Activated CD8-positive, alpha-beta memory T cell treated with anti-CD3 and anti-CD28 coated beads for 36 hours (primary cell): ENCODE results near the gene FANCF. TPM values are rescaled to one million over a fixed set of nuclear protein-coding genes. Genes with fewer than 3 reads are reported as not detected.
"Not testable (repeated sequence)": the region's sequence is repeated elsewhere in the genome, so short reads cannot be mapped to it uniquely, and the experiment has no call there.

Experiments
- CTCF ChIA-PET: fragments of 350-600 bp; sonication (Branson Sonifier 250); formaldehyde crosslinking; loops from one replicate; lab custom pipeline; 2021; ENCODE audit warnings: antibody characterized with exemption; lab: Charles Lee
- POLR2A ChIA-PET: fragments of 350-600 bp; sonication (Branson Sonifier 250); formaldehyde crosslinking; loops from one replicate; lab custom pipeline; 2021; ENCODE audit warnings: antibody characterized with exemption; lab: Charles Lee
- total RNA-seq, 2 experiments: library from RNA; stranded (reverse); gene quantifications; one replicate each; pipeline ENCODE4 v1.2.3, GENCODE V29; 2021

FANCF gene, protein sequence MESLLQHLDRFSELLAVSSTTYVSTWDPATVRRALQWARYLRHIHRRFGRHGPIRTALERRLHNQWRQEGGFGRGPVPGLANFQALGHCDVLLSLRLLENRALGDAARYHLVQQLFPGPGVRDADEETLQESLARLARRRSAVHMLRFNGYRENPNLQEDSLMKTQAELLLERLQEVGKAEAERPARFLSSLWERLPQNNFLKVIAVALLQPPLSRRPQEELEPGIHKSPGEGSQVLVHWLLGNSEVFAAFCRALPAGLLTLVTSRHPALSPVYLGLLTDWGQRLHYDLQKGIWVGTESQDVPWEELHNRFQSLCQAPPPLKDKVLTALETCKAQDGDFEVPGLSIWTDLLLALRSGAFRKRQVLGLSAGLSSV
- 10 to 100 TPM; 14.8 to 14.9 TPM for total RNA-seq

DNA sequence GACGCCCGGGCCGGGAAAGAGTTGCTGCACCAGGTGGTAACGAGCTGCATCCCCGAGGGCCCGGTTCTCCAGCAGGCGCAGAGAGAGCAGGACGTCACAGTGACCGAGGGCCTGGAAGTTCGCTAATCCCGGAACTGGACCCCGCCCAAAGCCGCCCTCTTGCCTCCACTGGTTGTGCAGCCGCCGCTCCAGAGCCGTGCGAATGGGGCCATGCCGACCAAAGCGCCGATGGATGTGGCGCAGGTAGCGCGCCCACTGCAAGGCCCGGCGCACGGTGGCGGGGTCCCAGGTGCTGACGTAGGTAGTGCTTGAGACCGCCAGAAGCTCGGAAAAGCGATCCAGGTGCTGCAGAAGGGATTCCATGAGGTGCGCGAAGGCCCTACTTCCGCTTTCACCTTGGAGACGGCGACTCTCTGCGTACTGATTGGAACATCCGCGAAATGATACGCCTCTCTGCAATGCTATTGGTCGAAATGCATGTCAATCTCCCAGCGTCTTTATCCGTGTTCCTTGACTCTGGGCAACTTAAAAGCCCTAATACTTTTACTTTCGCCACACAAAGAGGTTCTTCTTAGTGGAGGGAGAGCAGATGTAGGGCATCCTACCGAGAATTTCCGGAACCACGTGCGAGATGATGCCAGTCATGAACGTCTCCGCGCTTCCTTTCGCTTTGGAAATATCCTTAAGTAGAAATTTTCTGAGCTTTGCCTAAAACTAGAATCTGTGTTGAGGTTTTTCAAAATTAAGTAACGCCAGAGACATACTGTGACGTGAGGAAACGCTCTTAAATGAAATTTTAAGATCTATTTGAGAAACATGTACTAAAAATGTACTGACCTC lies at the start of gene FANCF:
TSS of gene FANCF (minus strand) at position 376 of the 840 bp plus-strand sequence. CDS start at position 363, 13 bp downstream.
- POLR2A ChIA-PET: interaction anchor here (1.0 to 1.7 kb wide), 2 partner anchors 40 to 204 kb away, joined by 3 to 7 read pairs; partner anchors contain the start of gene SVIP
- CTCF ChIA-PET: interaction anchor here (1.0 to 1.8 kb wide), 3 partner anchors 9 to 48 kb away, joined by 3 to 5 read pairs (median 3); no protein-coding TSS in a partner anchor

DNA sequence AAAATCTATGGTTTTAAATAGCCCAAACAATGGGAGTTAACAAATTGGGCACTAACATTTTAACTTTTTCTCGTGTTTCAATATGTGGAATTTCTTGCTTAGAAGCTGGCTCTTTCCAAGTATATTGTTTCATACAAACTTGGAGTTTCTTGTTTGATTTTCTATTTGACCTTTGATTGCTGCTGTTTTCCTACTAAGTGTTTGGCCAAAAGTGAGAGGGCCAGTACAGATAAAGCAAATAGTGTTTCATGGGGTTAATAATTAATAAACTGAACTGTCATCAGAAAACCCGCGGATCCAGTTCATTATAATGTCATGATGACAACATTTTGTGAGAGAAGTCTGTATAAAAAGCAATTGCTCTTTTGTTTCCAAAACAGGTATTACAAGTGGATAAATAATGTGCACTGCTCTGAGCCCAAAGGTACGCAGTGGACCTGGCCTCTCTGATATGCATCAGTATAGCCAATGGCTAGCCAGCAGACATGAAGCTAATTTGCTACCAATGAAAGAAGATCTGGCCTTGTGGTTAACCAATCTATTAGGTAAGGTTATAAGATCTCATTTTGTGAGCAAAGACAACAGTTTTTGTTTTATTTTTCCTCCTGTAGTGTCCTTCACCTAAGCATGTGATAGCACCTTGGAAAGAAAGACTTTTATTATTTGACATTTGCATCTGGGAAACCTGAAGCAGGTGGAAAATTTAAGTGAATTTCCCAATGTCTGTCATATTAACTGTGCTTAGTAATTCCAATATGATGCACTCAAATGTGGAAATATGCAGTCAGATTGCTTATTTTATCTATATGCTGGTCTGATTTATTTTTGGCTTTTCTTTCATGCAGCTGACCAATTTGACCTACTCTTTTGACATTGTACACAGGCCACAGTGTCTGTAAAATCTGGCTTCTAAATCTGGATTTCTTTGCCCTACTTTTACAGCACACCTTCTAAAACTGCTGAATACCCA lies 49.1 kb upstream of the FANCF start:
- POLR2A ChIA-PET: no interaction called here
- CTCF ChIA-PET: no interaction called here

DNA sequence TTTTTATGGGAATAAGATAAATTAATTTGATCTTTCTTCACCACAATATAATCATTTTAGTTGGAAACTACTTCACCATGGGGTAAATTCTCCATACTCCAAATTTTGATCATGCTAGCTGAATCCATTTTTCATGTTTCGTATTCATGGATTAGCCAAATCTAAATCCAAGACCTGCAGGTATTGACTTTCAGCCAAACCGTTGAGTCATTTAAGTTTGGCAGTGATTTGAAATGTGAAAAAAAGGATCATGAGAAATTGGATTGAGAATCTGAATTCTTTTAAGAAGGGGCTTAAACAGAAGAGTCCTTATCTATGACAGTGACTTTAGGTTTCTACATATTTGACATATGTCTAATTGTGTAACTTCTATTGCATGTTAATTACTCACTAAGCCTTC lies 46.1 kb upstream of the FANCF start:
- ChIA-PET CTCF (no interaction called here), POLR2A (no interaction called here)

DNA sequence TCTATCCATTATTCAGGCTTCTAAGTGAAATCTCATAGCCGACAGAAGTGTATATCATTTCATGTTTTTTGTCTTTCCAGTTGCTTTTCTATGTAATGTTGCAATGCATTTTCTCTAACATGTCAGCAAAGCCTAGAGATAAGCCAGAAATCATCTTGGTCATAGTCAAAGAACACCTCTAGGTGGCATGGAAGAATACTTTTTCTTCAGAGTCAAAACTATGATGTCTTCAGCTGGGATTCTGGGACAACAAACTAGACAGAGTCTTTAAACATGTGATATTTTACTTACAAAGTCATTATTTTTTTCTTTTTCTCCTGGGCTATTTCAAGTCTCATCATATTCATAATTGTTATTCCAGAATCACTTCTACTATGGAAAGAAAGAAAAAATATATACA lies 45.2 kb upstream of the FANCF start:
- CTCF ChIA-PET: interaction anchor here (1.0 kb wide), 1 partner anchor 118 kb away, joined by 3 read pairs; no protein-coding TSS in a partner anchor
- POLR2A ChIA-PET: no interaction called here

DNA sequence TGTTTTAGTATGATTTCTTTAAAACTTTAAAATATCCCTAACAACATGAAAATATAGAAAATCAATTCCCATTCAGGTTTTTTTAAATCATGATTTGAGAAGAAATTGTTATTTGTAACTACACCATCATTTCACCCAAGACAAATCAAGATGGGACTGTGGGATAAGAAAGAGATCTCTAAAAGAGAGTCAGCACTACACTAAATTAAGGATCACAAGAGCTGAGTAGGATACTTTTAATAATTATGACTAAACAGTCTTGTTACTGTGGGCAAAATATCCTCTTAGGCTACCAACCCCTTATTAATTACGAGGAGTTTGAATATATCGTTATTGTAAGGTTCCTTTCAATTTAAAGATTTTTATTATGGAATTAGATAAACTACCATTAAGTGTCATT lies 43.7 kb upstream of the FANCF start:
- ChIA-PET CTCF (no interaction called here), POLR2A (no interaction called here)

DNA sequence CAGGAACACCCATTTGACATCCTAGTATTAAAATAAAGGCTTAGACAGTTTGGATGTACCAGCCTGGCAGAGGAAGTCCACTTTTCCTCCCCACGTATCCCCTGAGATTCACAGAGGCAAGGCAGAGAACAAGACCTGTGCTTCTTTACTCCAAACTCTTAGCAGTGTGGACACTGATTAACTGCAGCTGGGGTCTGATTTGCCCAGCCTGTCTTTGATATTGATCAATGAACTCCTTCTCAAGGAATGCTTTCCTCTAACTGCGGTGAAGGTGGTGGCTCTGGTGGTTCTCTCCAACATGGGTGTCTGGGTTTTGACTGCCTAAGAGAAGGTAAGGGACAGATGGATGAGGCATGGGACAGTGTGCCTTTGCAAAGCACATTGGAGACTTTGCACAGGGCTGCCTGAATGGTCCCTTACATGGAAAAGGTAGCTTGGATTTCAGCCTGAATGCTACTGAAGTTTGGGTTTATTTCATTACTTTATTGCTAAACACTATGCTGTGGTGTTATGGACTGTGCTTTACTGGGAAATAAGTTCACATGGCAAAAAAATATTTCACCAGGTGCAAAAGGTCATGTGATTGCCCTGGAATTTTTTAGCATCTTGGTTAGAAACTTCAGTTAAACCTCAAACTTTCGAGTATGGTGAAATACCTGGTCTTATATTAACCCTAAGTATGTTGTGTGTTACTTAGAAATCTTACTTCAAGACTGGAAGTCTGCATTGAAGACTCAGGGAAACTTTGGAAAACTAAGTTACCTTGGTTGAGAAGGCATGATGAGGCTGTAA lies 42.6 kb upstream of the FANCF start:
- CTCF ChIA-PET: no interaction called here
- POLR2A ChIA-PET: no interaction called here

DNA sequence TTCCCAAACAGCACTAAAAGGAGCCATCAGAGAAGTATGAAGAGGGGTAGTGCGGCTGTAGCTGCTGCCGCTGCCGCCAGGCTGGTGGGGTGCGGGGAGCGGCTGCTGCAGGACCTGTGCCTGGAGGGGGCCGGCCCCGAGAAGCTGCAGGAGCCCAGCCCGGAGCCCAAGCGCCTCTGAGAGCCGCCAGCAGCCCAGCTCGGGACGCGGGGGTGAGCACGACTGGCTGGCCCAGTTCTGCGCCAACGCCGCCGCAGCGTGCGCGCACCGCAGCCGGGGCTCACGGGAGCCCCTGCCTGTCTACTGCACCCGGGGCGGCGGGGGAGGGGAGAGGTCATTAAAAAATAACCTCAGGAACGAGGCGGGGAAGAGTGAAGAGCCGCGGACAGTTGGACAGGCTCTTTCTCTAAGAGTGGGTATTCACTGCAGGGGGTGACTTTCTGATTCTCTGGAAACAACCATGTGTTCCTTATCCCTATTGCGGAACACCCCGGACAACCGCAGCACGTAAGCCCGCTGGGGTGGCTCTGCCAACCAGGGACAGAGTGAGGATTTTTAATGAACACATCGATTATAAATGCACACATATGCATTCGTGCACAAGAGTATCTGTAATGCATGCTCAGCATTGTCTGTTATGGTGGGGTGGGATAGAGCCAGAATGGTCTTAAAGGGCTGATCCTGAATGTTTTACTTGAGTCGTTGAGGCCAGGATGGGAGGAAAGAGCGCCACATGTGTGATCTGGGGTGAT lies 41.2 kb upstream of the FANCF start:
- ChIA-PET CTCF (interaction anchor here (0.5 kb wide), 1 partner anchor 38 kb away, joined by 3 read pairs; no protein-coding TSS in a partner anchor), POLR2A (no interaction called here)

DNA sequence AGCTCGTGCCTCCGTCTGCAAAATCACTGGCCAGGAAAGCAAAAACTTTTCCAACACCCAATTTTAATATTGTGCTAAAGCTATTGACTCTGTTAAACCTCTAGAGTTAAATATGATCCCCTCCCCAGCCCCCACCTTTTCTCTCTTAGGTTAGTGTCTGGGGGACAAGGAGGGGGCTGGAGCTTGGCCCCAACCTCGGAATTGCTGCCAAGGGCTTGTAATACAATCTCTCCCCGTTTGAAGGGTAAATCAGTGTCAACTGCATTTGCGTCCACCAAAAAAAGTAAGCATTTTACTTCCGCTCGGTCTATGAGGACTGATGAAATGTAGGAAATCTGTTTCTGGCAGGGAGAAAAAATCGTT lies 40.7 kb upstream of the FANCF start, which contains the start of gene GAS2:
TSS of gene GAS2 (plus strand) at position 287 of the 363 bp plus-strand sequence. CDS start 8,259 bp downstream, outside the sequence.
- ChIA-PET POLR2A (interaction anchor here (1.2 kb wide), 1 partner anchor 40 kb away, joined by 3 read pairs; the partner anchor contains the start of gene FANCF), CTCF (interaction anchor here (0.5 kb wide), 1 partner anchor 38 kb away, joined by 3 read pairs; no protein-coding TSS in a partner anchor)

DNA sequence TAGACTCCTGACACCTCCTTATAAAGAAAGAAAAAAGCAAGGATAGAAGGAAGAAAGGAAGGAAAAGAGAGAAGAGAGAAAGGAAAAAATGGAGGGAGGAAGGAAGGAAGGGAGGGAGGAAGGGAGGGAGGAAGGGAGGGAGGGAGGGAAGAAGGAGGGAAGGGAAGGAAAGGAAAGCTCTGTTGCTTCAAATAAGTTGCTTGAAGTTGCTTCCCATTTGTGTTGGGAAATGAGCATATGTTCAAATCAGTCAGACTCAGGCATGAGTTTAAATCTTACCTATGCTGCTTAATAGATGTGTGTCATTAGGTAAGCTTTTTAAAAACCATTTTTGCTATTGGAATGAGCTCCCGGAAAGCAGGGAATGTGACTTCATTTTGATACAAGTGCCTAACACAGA lies 34.2 kb upstream of the FANCF start:
- CTCF ChIA-PET: no interaction called here
- POLR2A ChIA-PET: no interaction called here

DNA sequence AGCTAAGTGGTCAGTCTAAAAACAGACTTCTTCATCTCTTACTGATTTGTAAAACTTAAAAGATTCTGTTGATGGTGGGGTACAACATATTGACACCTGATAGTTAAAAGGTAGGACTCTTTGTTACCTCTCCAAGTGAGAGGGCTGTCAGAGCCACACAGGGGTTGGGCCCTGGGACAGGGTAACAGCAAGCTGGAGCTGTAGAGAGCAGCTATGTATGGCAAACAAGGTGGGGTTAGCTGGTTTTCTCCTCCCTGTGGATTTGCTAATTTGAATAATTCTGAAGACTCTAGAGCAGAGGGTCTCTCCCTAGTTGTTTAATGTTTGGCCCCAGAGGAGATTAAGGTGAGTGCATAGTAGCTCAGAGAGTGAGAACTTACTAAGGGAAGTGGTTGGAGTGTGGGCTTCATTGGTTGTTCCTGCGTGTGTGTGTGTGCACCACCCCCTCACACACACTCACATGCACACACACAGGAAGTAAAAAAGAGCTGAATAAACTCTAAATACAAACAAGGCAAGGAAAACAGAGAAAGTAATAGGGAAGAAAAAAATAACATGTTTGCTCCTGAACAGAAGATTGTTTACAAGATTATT lies 31.6 kb upstream of the FANCF start:
- CTCF ChIA-PET: interaction anchor here (1.3 kb wide), 1 partner anchor 173 kb away, joined by 5 read pairs; the partner anchor contains the start of gene SVIP
- POLR2A ChIA-PET: no interaction called here

DNA sequence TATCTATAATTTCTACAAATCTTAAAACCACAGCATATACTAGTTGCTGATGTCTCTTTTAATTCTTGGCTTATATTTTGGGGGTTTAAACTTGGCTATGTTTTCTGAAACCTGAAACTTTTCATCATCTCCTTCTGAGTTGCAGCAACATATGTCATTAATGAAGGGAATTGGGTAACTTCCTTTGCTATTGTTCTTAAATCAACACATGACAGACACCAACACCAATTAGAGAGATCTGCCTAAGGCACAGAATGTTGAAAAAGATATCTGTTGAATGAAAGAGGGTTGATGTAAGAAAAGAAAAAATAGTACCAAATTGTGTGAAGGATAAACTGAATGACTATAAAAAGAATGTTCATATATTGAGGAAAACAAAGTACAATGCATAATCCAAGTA lies 30.5 kb upstream of the FANCF start:
- POLR2A ChIA-PET: no interaction called here
- CTCF ChIA-PET: no interaction called here

DNA sequence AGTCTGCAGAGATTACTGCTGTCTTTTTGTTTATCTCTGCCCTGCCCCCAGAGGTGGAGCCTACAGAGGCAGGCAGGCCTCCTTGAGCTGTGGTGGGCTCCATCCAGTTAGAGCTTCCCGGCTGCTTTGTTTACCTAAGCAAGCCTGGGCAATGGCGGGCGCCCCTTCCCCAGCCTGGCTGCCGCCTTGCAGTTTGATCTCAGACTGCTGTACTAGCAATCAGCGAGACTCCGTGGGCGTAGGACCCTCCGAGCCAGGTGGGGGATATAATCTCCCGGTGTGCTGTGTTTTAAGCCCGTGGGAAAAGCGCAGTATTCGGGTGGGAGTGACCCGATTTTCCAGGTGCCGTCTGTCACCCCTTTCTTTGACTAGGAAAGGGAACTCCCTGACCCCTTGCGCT lies 26.7 kb upstream of the FANCF start:
- CTCF ChIA-PET, POLR2A ChIA-PET: not testable (repeated sequence)

DNA sequence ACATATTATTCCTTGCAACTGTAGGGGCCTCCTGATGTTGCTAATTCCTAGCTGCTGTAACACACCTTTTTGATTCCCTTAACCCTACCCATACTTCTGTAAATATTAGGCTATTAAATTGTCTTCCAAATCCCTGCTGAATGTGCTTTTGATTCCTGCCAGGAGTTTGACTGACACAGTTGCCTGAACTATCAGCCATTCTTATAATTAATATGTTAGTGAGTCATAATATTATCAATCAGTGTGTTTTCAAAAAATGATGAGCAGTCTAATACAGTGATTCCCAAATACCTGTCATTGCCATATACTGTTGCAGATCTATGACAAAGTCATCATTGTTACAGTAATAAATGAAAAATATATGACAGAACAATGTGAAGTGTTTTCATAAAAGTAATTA lies 15.9 kb upstream of the FANCF start:
- ChIA-PET CTCF (no interaction called here), POLR2A (no interaction called here)

DNA sequence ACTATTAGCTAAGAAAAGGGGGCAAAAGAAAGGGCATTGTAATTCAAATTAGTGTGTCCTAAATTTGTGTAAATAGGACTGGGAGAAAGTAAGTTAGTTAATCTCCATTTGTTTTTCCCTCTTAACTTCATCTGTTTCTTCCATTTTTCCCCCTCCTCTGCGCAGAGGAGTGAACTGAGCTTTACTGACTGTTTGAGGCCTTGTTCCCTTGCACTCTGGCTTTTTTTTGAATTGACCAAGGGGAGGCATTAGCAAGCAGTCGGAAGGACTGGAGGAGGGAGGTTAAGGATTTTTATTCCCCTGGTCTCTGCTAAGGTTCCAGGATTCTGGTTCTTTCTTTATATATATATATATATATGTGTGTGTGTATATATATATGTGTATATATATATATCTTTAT lies 15.2 kb upstream of the FANCF start:
- ChIA-PET POLR2A (no interaction called here), CTCF (no interaction called here)

DNA sequence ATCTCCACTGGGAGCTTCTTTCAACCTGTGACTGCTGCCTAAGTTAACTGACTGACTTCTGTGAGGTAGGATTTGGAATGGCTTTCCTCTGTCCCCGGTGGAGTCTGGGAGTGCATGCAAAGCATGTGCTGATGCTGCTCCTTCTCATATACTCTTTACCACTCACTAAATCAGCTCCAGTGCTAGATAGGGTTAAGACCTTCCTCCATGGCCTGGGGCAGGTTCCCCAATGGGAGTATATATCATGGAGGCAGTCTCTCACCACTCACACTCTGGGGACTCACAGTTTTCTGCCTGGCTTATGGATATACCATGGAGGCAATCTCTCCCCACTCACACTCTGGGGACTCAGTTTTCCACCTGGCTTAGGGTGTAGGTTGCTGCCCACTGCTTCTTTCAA lies 10.1 kb upstream of the FANCF start:
- CTCF ChIA-PET: interaction anchor here (1.8 kb wide), 1 partner anchor 10 kb away, joined by 5 read pairs; the partner anchor contains the start of gene FANCF

DNA sequence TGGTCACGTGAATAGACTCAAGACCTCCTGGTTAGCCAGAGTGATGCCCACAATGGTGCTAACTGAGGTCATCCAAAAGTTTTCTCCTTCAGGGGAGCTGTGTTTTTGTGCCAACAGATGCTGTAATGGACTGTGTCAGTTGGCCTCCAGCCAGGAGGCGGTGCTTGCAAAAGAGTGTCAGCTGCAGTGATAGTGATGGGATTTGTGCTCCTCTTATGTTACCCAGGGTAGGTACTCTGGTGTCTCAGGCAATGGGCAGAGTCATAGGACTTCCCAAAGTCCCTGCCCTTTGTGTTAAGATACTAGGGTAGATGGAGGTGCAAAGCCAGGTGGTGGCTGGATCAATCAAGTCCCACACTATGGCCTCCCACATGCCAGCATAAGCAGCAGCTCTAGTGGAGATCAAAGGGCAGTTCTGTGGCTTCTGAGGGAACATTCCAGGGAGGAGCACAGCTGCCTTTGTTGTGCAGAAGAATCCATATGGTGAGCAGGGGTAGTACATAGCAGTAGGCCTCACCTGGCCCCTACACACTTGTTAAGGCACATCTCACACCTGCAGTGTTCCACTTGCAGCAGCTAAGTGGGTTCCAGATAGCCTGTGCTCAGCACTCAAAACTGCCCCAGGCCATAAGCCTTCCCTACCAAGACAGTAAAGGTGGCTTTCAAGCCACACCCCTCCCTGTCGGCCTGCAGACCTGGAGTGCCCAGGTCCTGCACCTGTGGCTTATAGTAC lies 9.4 kb upstream of the FANCF start:
- ChIA-PET POLR2A (no interaction called here), CTCF (interaction anchor here (1.8 kb wide), 1 partner anchor 10 kb away, joined by 5 read pairs; the partner anchor contains the start of gene FANCF)

More for the DNA sequence above, 10.1 kb upstream of the FANCF start:
- POLR2A ChIA-PET: no interaction called here
